ENCODE measurements around the gene RPS8.

RPS8 gene

GRCh38 chr1:44786138-44786840 is 10.9 kb downstream of the RPS8 start:
- TF ChIP-seq, protein P1, sequence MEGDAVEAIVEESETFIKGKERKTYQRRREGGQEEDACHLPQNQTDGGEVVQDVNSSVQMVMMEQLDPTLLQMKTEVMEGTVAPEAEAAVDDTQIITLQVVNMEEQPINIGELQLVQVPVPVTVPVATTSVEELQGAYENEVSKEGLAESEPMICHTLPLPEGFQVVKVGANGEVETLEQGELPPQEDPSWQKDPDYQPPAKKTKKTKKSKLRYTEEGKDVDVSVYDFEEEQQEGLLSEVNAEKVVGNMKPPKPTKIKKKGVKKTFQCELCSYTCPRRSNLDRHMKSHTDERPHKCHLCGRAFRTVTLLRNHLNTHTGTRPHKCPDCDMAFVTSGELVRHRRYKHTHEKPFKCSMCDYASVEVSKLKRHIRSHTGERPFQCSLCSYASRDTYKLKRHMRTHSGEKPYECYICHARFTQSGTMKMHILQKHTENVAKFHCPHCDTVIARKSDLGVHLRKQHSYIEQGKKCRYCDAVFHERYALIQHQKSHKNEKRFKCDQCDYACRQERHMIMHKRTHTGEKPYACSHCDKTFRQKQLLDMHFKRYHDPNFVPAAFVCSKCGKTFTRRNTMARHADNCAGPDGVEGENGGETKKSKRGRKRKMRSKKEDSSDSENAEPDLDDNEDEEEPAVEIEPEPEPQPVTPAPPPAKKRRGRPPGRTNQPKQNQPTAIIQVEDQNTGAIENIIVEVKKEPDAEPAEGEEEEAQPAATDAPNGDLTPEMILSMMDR (IDR thresholded peaks at IDR 0.05; ENCODE audit: borderline replicate concordance, control extremely low read depth, extremely low read depth, insufficient read depth, missing control alignments): peak; percentile 94
- DNase-seq (ENCODE audit: low spot score): peak; percentile 83
- in situ Hi-C loops (cut with MboI; ENCODE audit: low sequenced_read_pairs, unreplicated experiment): no loop called here

DNA sequence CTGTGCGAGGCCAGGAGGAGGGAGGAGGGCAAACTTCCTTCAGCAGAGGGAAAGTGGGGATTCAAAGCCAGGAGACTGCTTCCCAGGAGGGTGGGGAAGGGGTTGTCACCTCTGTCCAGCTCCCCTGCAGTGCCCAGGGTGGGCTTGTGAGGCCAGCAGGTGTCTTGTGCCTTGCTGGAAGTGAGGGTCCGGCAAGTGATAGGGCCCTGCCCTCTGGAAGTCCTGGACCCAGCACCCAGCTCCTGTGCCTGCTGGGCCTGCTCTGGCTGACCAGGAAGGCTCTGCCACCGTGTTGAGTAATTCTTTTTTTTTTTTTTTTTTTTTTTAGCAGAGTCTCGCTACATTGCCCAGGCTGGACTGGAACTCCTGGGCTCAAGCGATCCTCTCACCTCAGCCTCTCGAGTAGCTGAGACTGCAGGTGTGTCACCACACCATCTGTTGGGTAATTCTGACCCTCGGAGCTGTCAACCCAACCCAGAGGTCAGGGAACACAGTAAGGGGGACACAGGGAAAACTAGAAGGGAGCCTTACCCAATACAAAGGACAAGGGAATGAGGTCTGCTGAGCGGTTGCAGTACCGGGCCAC is 11.6 kb downstream of the RPS8 start:
- TF ChIP-seq, protein P1 (IDR thresholded peaks at IDR 0.05; ENCODE audit: borderline replicate concordance, control extremely low read depth, extremely low read depth, insufficient read depth, missing control alignments): no peak
- DNase-seq (ENCODE audit: low spot score): no peak
- in situ Hi-C loops (cut with MboI; ENCODE audit: low sequenced_read_pairs, unreplicated experiment): no loop called here

GRCh38 chr1:44787506-44787905 is 12.2 kb downstream of the RPS8 start:
- in situ Hi-C loops (cut with MboI; ENCODE audit: low sequenced_read_pairs, unreplicated experiment): no loop called here

DNA sequence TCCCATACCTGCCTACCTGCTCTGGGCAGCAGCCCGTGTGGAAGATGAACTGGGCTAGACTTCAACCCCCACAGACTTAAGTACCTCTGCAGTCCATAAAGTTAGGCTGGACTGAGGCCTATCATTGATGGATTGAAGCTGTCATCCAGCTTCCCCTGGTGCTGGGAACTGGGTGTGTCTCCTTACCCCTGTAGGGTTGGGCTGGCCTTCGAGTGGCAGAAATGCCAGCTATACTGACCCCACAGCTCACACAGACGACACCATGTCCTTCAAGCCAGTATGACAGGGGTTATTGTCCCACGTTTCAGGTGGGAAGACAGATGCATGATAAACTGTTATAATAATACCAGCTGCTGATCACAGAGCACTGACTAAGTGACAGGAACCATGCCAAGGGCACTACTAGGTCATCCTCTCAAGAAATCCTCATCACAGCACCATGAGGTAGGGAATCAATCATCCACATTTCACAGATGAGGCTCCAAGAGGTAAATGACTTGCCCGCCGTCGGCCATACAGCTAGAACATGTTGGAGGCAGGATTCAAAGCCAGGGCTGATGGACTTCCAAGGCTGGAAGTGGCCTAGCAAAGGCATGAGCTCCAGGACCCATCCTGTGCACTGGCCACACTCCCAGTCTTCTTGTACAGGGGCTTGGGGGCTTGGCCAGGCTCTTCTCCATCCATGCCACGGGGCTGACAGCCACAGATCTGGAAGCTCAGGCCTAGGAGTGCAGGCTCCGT is 12.9 kb downstream of the RPS8 start, which contains the start of gene BEST4:
Gene BEST4, minus strand, starts transcription at position 51 of the 741 bp plus-strand sequence. CDS start 465 bp downstream, outside the sequence.
- TF ChIP-seq, protein P1 (IDR thresholded peaks at IDR 0.05; ENCODE audit: borderline replicate concordance, control extremely low read depth, extremely low read depth, insufficient read depth, missing control alignments): no peak
- in situ Hi-C loops (cut with MboI; ENCODE audit: low sequenced_read_pairs, unreplicated experiment): no loop called here
- DNase-seq (ENCODE audit: low spot score): no peak

More at GRCh38 chr1:44787506-44787905, 12.2 kb downstream of the RPS8 start:
- no peak for DNase-seq (ENCODE audit: low spot score)
- TF ChIP-seq, protein P1 (IDR thresholded peaks at IDR 0.05; ENCODE audit: borderline replicate concordance, control extremely low read depth, extremely low read depth, insufficient read depth, missing control alignments): no peak

- TF ChIP-seq, protein P1 (IDR thresholded peaks at IDR 0.05; ENCODE audit: borderline replicate concordance, control extremely low read depth, extremely low read depth, insufficient read depth, missing control alignments): no peak
- in situ Hi-C loops (cut with MboI; ENCODE audit: low sequenced_read_pairs, unreplicated experiment): no loop called here
- DNase-seq (ENCODE audit: low spot score): no peak
Measured at GRCh38 chr1:44790968-44791801, 15.8 kb downstream of the RPS8 start.
